Mammary epithelial cell (primary cell): Measurements from ENCODE around the gene FOXI3.

ENCODE experiments used
- CTCF ChIP-seq, 2 donors: IDR thresholded peaks in 1 of 2; conservative IDR thresholded peaks in 1 of 2; 2 replicates each; pipeline ENCODE4 v1.5.1; 2011 to 2012; ENCODE audit warnings: inconsistent platforms in 2 of 2, low read length in 2 of 2, mild to moderate bottlenecking in 2 of 2, control low read depth in 1 of 2, low read depth in 1 of 2; ENCODE audit not compliant: insufficient read depth in 1 of 2; ENCODE audit errors: extremely low read depth in 1 of 2
- EZH2 ChIP-seq: IDR thresholded peaks from 2 replicates; pipeline ENCODE4 v1.6.1; 2012; ENCODE audit warnings: low read length, inconsistent platforms, borderline replicate concordance

GRCh38 chr2:88469202-88470114 lies 17.0 kb upstream of the FOXI3 start:
- TF ChIP-seq CTCF (conservative IDR thresholded peaks at IDR 0.05 in 1 of 2, IDR thresholded peaks at IDR 0.05 in 1 of 2; ENCODE audit: extremely low read depth in 1 of 2, insufficient read depth in 1 of 2, low read depth in 1 of 2, low read length in 2 of 2) (no peak), EZH2 (no peak)
